SIG-M5 (cell line): ENCODE data around the gene TTC38.

Experiments
- DNase-seq: peaks from one replicate; lab custom pipeline; 2025; lab: John Stamatoyannopoulos, UW

Gene TTC38

DNA sequence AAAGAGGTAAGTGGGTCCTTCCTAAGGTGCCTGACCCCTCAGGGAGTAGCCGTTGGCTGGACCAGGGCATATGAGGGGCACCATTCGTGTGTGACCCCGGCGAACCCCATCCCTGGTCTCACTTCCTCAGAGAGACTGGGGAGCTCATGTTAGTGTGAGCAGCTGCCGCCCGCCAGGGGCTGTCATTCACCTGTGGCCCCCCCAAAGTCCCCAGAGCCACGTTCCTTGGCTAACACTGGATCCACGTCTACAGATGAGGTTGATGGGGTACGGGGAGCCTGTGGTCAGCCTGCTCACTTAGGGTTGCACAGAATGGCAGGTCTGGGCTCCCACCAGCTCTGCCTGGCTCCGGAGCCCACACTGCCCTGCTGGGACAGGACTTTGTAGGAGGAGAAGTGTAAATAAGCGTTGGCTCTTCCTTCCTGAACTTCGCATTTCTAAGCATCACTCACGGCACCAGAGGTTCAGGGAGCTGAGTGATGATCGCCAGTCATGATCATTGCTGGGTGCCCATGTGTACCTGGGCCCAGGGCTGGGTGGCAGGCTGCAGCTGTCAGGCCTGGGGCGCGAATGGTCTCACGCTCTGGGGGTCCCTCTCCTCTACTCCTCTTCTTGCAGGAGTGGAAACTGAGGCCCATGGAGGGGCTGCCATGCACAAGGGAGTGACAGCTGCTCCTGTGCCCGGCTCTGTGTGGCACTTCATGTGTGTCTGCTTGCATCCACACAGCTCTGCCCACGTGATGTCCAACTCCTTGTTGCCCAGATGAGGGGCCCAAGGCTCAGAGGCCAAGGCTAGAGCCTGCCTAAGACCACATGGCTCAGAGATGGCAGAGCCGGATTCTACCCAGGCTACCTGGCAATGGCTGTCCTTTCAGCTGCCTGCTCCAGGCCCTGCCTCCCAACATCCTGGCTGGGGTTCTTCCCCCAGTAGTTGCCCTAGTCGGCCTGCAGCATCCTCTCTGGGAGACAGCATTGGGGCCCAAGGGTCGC lies 11.1 kb downstream of the TTC38 start:
- DNase-seq, result no peak

DNA sequence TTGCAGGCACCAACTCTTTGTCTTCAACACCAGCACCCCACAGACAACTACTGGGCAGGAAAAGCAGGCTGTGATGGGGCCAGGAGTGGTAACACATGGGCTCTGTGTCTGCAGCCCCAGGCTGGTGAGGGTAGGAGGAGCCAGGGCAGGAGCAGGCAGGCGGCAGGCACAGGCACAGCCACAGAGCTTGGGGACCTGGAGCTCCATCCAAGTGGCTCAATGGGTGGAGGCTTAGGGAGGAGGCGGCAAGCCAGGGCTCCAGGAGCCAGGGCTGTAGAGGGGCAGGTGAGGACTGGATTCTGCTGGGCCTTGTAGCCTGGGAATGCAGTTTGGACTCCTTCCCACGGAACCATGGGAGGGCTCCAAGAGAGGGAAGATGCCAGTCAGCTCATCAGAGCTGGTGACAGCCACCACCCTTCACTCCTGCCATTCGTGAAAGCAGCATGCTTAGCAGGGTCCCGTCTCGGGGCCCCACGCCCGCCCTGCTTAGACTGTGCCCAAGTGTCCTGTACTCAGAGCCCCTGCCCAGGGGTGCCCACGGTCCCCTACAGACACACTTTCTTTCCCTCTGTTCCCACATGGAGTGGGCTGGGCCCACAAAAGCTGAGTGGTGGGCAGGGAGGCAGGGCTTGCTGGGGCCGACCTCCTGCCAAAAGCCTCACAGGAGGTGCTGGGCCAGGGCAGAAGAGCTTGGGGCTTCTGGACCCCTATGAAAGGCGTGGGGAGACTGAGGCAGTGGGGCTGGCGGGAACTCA lies 12.4 kb downstream of the TTC38 start:
- DNase-seq, result no peak

DNA sequence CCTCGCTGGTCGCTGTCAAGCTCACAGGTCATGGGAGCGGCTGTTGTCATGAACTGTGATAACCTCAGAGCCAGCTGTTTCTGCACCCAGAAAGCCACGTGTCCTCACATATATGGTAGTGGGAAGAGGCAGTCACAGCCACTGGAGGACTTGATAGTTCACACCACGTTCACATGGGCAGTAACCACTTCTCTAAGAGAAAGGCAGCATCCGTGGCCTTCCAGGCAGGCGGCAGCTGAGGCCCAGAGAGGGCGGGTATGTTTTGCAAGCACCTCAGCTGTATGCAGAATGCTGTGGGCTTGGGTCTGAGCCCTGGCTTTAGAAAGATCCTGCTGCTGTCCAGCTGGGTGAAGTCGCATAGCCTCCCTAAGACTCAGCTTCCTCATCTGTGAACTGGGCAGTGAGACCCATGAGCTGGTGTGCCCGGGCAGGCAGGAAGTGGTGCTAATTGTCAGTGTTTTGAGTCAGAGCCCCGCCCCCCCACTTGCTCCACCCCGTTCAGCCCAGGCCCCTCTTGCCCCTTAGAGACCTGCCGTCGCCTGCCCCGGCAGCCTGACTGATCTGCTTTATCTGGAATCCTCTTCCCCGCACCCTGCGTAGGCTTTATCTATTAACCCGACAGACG lies 13.3 kb downstream of the TTC38 start:
- no peak for DNase-seq

DNA sequence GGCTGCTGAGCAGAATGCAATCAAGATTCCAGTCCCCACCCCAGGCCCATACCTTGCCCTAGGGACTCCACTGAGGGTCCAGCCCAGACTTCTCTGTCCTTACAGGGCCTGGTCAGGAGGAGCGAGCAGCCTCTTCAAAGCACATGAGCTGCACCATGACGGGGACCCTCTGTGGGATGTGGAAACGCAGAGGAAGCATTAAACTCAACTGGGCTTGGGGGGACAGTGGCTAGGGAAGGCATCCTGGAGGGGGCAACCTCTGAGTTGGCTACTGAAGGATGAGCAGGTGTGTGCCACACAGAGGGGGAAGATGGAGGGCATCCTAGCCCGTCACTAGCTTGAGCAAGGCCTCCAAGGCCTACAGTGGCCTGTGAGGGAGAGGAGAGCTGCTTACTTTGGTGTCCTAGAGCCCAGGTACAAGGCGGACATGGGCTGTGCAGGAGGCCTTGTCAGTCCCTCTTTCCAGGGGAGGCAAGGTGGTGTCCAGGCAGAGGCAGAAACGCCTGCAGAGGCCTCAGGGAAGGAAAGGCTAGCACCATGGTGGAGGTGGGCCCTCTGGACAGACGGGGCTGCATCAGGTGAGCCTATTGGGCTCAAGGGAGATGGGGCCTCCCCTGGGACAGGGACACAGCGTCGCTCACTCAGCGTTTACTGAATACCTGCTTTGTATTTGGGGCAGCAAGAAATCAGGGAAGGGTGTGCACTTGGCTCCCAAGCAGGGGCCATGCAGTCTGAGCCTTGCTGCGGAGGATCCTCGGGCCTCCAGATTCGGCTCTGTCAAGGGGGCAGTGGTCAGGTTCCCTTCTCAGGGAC lies 14.3 kb downstream of the TTC38 start:
- DNase-seq, result no peak

DNA sequence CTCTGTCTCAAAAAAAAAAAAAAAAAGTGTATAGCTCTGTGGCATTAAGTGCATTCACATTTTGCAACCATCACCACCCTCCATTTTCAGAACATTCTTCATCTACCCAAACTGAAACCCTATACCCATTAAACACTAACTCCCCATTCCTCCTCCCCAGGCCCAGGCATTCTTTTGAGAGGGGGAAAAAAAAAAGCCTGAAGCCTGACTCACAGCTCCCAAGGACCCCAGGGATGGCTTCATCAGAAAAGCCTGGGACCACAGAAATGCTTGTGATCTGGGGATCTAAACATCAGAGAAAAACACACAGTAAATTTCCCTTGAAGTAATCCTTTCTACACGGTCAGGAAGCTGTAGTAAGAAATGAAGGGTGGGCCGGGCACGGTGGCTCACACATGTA lies 18.2 kb downstream of the TTC38 start:
- no peak for DNase-seq

DNA sequence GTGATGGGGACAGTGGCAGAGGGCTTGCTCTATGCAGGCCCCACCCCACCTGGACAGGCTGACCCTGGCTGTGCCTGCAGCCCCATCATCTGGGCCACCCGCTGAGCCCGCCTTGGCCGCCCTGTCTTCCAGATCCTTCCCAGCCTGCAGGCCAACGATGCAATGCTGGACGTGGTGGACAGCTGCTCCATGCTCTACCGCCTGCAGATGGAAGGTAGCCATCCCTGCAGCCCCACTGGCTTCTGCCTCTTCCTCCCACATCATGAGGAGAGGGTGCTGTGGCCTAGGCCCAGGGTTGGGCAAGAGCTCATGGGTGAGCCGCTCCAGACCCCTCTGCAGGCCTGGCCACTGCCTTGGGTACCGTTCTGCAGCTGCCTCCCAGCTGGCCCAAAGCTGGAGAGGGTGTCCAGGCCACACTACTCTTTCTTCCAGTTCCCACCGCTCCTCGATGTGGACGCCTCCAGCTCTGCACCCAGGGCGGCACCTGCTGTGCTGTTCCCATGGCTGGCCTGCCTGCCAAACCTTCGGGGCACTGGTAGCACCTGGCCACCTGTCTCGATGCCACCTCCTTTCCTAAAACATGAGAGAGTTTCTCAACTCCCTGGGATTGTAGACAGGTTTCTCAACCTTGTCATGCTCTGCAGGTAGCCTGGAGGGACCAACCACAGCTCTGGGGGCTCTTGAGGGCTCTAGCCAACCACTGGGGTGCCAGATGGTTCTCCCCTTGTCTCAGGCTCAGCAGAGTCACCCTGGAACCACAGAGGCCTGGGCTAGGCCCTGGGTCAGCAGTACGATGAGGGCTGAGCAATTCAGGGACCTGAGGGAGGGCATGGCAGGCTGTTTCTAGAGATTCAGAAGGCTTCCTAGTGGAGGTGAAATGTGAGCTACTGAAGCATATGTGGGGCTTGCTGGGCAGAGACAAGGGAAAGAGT lies 19.4 kb downstream of the TTC38 start:
- DNase-seq, result no peak

DNA sequence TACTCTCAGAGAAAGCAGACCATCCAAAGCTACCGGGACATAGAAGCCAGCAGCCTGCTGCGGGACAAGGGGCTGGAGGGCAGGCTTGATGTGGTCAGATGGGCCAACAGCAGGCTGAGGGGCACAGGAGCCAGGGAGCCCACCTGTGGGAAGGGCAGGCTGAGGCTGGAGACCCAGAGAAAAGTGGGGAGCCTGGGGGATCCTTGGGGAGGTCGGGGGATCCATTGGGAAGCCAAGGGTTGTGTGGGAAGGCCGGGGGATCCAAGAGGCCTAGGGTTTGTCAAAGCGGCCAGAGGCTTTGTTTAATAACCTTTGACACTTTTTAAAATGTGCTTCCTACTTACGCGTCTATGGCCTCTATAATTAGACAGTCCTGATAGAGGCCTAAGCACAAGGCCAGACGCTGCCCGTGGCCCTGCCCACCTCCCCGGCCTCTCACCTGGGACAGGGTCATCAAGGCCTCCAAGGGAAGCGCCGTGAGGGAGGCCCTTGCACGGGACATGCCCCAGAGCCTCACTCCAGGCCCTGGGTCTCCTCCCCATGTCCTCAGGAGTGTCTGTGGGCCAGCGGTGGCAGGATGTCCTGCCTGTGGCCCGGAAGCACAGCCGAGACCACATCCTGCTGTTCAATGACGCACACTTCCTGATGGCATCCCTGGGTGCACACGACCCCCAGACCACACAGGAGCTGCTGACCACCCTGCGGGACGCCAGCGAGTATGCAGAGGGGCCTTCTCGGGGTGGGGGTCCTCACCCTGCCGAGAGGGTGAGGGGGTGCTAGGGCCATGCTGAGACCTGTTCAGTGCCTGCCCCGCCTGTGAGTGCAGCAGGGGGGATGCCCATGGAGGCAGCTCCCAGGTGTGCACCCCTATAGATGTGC lies 20.3 kb downstream of the TTC38 start:
- DNase-seq, result no peak

DNA sequence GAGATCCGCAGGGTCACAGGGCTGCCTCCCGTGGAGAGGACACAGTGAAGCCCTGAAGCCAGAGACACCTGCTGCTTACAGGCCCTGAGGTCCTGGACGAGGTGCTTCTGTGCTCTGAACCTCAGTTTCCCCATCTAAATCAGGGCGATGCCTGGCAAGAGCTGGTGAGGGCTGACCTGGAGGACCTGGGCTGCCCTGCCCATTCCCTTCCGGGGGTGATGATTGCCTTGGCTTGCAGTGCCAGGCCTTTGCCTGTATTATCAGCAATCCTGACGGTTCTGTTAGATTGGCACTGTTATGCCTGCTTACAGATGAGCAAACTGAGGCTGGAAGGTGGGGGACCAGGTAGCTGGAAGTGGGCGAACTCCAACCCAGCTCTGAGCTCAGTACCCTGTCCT lies 21.0 kb downstream of the TTC38 start:
- no peak for DNase-seq

DNA sequence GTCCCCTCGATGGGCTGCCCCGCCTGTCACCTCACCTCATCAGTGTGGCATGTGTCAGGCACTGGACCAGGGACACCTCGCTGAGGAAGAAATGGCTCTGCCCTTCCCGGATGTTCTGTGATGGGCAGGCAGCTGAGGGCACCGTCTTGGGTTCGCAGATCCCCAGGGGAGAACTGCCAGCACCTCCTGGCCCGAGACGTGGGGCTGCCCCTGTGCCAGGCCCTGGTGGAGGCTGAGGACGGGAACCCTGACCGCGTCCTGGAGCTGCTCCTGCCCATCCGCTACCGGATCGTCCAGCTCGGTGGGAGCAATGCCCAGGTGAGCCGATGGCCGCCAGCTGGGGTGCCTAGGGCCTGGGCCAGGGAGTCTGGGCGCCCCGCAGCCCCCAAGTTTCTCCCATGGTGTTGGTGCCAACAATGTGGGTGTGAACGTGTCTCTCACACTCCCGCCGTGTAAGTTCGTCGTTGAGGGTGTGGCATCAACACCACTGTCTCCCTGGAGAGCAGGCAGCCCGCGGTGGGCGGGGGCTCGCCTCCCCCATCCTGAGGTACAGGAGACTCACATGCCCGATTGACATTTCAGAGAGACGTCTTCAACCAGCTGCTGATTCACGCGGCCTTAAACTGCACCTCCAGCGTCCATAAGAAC lies 21.6 kb downstream of the TTC38 start:
- DNase-seq, result no peak

DNA sequence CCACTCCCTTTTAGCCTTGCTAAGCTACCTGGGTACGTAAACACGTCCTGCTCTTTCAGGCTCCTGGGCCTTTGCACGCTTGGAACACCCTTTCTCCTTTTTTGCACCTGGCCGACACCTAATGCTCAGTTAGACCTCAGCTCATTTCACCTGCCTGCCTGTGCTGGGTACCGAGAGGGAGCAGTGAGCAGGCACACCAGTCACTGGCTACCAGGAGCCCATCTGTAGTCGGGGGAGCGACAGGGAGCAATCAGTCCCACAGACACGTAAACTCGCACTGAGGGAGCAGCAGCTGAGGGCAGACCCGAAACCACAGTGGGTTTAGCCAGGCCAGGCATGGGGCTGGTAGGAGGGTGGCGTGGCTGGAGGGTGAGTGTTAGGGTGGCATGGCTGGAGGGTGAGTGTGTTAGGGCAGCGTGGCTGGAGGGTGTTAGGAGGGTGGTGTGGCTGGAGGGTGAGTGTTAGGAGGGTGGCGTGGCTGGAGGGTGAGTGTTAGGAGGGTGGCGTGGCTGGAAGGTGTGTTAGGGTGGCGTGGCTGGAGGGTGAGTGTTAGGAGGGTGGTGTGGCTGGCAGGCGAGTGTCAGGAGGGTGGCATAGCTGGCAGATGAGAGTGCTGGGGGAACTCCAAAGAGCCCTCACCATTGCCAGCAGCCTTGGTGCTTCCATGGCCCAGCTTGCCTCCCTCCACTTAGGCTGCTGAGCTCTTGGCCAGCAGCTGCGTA lies 22.5 kb downstream of the TTC38 start:
- DNase-seq, result no peak

DNA sequence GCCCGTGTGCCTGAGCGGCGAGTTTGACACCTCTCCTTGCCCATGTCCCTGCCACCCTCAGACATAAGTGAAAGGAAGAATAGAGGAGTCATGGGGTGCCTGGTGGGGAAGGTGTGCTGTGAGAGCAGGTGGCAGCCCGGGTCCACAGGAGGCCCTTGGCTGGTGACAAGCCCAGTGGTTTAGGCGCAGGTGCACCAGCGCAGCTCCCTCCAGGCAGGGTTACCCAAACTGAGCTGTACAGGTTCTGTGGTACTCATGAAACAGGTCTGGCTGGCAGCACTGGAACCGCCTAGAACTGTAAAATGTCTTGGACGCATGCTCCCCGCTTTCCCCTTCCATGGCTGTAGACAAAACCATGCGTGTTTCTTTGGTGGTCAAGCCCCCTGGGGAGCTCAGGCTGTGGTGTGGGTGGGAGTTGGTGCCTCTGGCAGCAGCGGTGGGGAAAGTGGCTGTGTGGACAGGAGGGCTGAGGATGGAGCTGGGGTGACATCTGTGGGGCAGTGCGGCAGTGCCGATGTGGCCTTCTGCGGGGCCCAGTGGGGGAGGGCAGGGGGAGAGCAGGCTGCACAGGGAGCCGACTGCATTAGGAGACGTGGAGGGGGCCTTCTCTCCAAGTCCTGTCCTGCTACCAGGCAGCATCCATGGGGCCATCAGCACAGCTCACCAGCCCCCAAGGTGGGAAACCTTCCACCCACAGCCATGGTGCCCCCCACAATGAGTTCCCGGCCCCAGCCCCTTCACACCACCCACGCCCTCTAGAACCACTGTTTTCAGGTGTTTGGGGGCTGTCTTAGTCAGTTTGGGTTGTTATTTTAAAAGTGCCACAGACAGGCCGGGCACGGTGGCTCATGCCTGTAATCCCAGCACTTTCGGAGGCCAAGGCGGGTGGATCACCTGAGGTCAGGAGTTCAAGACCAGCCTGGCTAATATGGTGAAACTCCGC lies 23.3 kb downstream of the TTC38 start:
- no peak for DNase-seq

DNA sequence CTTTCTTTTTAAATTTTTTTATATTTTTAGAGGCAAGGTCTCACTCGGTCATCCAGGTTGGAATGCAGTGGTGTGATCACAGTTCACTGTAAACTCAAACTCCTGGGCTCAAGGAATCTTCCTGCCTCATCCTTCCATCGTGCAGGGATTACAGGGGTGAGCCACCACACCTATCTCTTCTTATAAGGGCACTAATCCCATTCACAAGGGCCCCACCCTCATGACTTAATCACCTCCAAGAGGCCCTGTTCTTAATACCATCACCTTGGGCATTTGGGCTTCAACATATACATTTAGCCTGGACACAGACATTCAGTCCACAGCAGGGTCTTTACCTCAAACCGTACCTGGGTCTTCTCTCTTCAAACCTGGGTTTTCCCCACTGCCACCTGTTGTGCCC lies 24.4 kb downstream of the TTC38 start:
- DNase-seq, result no peak

DNA sequence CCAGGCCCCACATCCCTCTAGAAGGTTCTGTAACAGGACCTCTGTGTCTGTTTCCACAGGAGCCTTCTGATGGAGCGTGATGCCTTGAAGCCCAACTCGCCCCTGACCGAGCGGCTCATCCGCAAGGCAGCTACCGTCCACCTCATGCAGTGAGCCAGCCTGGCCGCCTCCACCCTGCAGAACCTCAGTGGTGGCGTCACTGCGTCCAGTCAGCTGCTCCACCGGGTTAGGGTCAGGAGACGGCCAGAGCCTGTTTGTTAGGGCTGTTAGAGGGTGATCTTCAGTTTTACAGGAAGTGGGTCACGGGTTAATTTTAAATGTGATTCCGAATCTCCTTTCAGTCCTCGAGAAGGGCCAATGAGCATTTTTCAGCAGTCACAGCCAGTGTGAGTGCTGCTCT lies 24.9 kb downstream of the TTC38 start:
- no peak for DNase-seq

DNA sequence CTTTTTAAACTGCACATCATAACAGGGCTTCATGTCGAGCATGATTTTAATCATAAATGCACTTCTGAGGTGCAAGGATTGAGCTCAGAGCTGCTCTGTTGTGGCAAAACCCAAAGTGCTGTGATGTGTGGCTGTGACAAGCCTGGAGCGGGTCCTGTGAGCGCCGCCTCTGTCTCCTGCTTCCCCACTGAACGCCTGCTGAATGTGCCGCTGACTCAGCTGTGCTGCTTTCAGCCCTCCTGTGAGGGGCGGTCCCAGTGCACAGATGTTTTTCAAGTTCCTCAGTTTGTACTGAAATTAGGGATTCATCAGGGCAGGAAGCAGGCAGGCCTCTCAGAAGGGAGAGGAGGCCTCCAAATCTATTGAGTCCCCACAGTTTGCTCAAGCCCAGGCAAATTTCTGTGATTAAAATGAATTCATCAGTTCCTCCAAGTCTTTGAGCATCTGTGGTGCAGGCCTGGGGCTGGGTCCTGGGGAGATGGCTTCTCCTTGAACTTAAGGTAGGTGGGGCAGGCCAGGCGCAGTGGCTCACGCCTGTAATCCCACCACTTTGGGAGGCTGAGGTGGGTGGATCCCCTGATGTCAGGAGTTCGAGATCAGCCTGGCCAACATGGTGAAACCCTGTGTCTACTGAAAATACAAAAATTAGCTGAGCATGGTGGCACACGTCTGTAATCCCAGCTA lies 25.9 kb downstream of the TTC38 start:
- no peak for DNase-seq

DNA sequence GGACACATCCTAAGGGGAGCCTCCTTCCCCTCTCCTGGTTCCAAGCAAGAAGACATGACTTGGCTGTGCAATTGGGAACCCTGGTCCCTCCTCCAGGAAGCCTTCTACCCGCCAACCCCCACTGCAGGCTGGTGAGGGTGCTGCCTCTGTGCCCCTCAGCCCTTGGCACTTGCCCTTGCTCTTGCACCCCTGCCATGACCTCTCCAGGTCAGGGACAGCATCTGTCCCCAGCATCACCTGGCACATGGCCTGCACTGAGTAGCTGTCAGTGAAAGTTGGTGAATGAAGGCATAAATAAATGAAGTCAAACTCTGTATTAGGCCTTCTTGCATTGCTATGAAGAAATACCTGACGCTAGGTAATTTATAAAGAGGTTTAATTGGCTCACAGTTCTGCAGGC lies 27.0 kb downstream of the TTC38 start:
- no peak for DNase-seq

DNA sequence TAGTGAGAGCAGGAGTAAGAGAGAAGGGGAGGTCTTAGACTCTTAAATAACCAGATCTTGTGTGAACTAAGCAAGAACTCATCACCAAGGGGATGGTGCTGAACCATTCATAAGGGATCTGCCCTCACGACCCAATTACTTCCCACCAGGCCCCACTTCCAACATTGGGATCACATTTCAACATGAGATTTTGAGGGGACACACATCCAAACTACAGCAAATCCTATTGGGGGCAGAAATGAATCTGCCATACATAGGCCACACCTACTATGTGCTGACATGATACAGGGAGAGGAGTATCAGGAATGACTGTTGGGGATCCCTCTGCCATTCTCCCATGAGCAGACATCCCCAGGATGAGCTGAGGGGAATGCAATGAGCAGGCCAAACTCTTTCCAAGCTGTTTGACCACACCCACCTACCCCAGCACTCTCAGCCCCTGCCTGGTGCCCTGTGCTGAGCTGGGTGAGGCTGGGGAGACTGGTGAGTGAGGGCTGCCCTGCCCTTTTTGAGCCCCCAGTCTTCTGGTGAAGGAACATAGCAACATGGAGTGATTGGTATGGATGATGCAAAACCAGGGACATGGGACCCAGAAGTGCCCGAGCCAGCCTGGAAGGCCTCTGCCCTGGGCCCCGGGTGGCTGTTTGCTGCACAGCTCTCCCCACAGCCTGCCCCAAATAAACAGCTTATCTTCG lies 27.6 kb downstream of the TTC38 start:
- DNase-seq, result no peak
